AG09319 (cell line): ENCODE measurements around the gene KRT15.

Source experiments
- DNase-seq: peaks from one replicate; pipeline ENCODE4 v3.0.0-alpha.2; 2010; ENCODE audit warnings: low read depth; ENCODE audit errors: extremely low read depth
- CTCF ChIP-seq: IDR thresholded peaks from 2 replicates; pipeline ENCODE4 v1.5.1; 2011; ENCODE audit warnings: low read depth, mild to moderate bottlenecking, inconsistent platforms, low read length, moderate library complexity

The KRT15 gene

GRCh38 chr17:41483991-41484826, 34.5 kb downstream of the KRT15 start:
- no peak for DNase-seq
- TF ChIP-seq CTCF: no peak

GRCh38 chr17:41483531-41483930, 35.2 kb downstream of the KRT15 start:
- no peak for TF ChIP-seq CTCF
- no peak for DNase-seq

GRCh38 chr17:41481036-41481435, 37.7 kb downstream of the KRT15 start, which contains the start of gene KRT35:
TSS of gene KRT35 (minus strand) at chr17:41481151. CDS start at chr17:41481097, 54 bp downstream.
- DNase-seq: no peak
- TF ChIP-seq CTCF: no peak

GRCh38 chr17:41480581-41480980, 38.1 kb downstream of the KRT15 start:
- no peak for DNase-seq
- TF ChIP-seq CTCF: no peak

- DNase-seq: no peak
- no peak for TF ChIP-seq CTCF
These were observed 38.6 kb downstream of the KRT15 start for GRCh38 chr17:41480136-41480535.

GRCh38 chr17:41478237-41478636, 40.5 kb downstream of the KRT15 start:
- no peak for DNase-seq
- no peak for TF ChIP-seq CTCF
